Measurements from ENCODE around the gene IGSF8. TPM values are rescaled to one million over a fixed set of nuclear protein-coding genes. Genes with fewer than 3 reads are reported as not detected.
A peak's percentile ranks its signal among the peaks of the same experiment; 100 is the strongest.

IGSF8 gene
- polyA plus RNA-seq, 4 donors = 11.0 to 34.5 (median 21.5) TPM

DNA sequence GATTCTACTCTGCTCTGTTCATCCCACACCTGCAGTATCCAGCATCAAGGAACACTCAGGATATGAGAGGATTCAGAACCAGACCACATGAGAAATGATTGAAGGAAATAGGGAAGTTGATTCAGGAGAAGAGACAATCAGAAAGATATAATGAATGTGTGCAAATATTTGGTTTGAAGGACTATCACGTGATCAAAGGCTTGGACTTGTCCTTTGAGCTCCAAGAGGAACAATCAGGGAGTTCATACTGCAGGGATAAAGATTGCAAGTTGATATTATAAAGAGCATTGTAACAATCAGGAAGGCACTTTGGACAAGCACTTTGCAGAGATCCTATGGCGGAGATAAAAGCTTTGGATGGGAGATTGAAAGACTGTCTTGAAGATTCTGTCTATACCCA is 52.8 kb downstream of the IGSF8 start:
- FAIRE-seq (no peak), DNase-seq (peak; percentile 24 to 49)
- H3K36me3 ChIP-seq (ENCODE audit: control insufficient read depth in 3 of 3, insufficient read depth in 2 of 3, low read depth in 1 of 3, low read length in 3 of 3) = no peaks in the 10 kb centered on the region
- no peak overlapping the region for H3K4me3 ChIP-seq (ENCODE audit: low read depth in 1 of 3, low read length in 3 of 3)
- no peaks in the 10 kb centered on the region for H3K9me3 ChIP-seq (ENCODE audit: control insufficient read depth in 2 of 2, insufficient read depth in 1 of 2, low read depth in 1 of 2, low read length in 1 of 2)
- H3K27me3 ChIP-seq (ENCODE audit: control insufficient read depth in 3 of 3, insufficient read depth in 3 of 3, low read length in 3 of 3) = no peaks in the 10 kb centered on the region
- WGBS, 3 donors = 11 to 50% (median 41%) methylated on average over 2 of the region's 2 CpGs
- no peak overlapping the region for H3K27ac ChIP-seq (ENCODE audit: low read depth in 1 of 3, low read length in 2 of 3)
- H3K4me1 ChIP-seq (ENCODE audit: control insufficient read depth in 3 of 3, insufficient read depth in 2 of 3, low read depth in 1 of 3, low read length in 2 of 3) = peaks cover 0 to 17% (median 12%) of the 10 kb centered on the region in 3 donors

DNA sequence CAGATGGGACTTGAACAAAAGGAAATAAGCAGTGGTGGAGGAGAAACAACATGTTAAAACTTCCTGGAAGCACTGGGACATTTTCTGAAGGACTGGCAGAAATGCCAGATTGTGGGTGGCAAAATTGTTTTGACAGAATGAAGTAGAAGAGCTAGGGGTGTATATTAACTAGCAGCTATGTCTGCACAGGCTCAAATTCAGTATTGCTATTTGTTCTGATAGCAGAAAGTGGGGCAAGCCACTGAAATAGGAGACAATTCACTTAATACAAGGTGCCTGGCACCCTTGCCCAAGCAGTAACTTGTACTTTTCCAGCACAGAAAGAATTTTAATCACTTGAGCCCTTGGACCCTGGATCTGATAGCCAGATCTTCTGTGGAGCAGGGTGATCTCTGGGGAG is 54.9 kb downstream of the IGSF8 start:
- Histone ChIP-seq H3K27me3 (ENCODE audit: control insufficient read depth in 3 of 3, insufficient read depth in 3 of 3, low read length in 3 of 3) (no peaks in the 10 kb centered on the region), H3K4me3 (ENCODE audit: low read depth in 1 of 3, low read length in 3 of 3) (no peak overlapping the region), H3K9me3 (ENCODE audit: control insufficient read depth in 2 of 2, insufficient read depth in 1 of 2, low read depth in 1 of 2, low read length in 1 of 2) (no peaks in the 10 kb centered on the region), H3K4me1 (ENCODE audit: control insufficient read depth in 3 of 3, insufficient read depth in 2 of 3, low read depth in 1 of 3, low read length in 2 of 3) (peaks cover 0 to 20% (median 12%) of the 10 kb centered on the region in 3 donors), H3K36me3 (ENCODE audit: control insufficient read depth in 3 of 3, insufficient read depth in 2 of 3, low read depth in 1 of 3, low read length in 3 of 3) (no peaks in the 10 kb centered on the region), H3K27ac (ENCODE audit: low read depth in 1 of 3, low read length in 2 of 3) (no peak overlapping the region)
- DNase-seq (no peak), FAIRE-seq (no peak)

Other genes with a start within 250 kb of the IGSF8 start
- under 1 TPM in 2 of 4 donors, not detected in 2; 0.09 to 0.19 TPM for gene VSIG8, start 236.0 kb downstream of the IGSF8 start, polyA plus RNA-seq
- gene CFAP45, start 198.5 kb downstream of the IGSF8 start, polyA plus RNA-seq = 1 to 10 TPM in 1 of 4 donors, under 1 TPM in 2, not detected in 1; 0.35 to 1.1 (median 0.36) TPM
- 100 to 1,000 TPM; 244 to 472 (median 400) TPM for gene TAGLN2, start 173.1 kb downstream of the IGSF8 start, polyA plus RNA-seq
- gene IGSF9, start 153.0 kb downstream of the IGSF8 start, polyA plus RNA-seq = 10 to 100 TPM in 3 of 4 donors, 1 to 10 TPM in 1; 3.1 to 84.2 (median 26.4) TPM
- under 1 TPM in 1 of 4 donors, not detected in 3; 0.12 TPM for gene SLAMF9, start 144.4 kb downstream of the IGSF8 start, polyA plus RNA-seq
- 10 to 100 TPM in 1 of 4 donors, 1 to 10 TPM in 3; 1.1 to 16.2 (median 2.7) TPM for gene PIGM, start 66.6 kb downstream of the IGSF8 start, polyA plus RNA-seq
- gene KCNJ10, start 28.5 kb downstream of the IGSF8 start, polyA plus RNA-seq = under 1 TPM in 2 of 4 donors, not detected in 2; 0.25 to 0.47 TPM
- under 1 TPM in 2 of 4 donors, not detected in 2; 0.04 to 0.19 TPM for gene KCNJ9, start 17.1 kb downstream of the IGSF8 start, polyA plus RNA-seq
- 1 to 10 TPM in 2 of 4 donors, under 1 TPM in 2; 0.22 to 5.3 (median 1.2) TPM for gene ATP1A2, start 17.1 kb upstream of the IGSF8 start, polyA plus RNA-seq
- gene ATP1A4, start 53.0 kb upstream of the IGSF8 start, polyA plus RNA-seq = under 1 TPM in 2 of 4 donors, not detected in 2; 0.12 to 0.24 TPM
- gene CASQ1, start 92.0 kb upstream of the IGSF8 start, polyA plus RNA-seq = 1 to 10 TPM in 1 of 4 donors, under 1 TPM in 3; 0.45 to 2.1 (median 0.60) TPM
- 100 to 1,000 TPM in 1 of 4 donors, 10 to 100 TPM in 3; 15.2 to 116 (median 47.9) TPM for gene PEA15, start 106.8 kb upstream of the IGSF8 start, polyA plus RNA-seq
- 100 to 1,000 TPM in 1 of 4 donors, 10 to 100 TPM in 3; 43.5 to 145 (median 59.1) TPM for gene DCAF8, start 163.9 kb upstream of the IGSF8 start, polyA plus RNA-seq
- 10 to 100 TPM; 20.8 to 52.3 (median 24.5) TPM for gene PEX19, start 186.5 kb upstream of the IGSF8 start, polyA plus RNA-seq
- 100 to 1,000 TPM in 2 of 4 donors, 10 to 100 TPM in 2; 79.7 to 143 (median 93.2) TPM for gene COPA, start 244.6 kb upstream of the IGSF8 start, polyA plus RNA-seq
- gene NCSTN, start 244.8 kb upstream of the IGSF8 start, polyA plus RNA-seq = 100 to 1,000 TPM in 1 of 4 donors, 10 to 100 TPM in 3; 50.1 to 138 (median 59.6) TPM

Measured in small intestine (tissue), 7 donors.